Measurements from ENCODE around the gene SYNRG. TPM values are rescaled to one million over a fixed set of nuclear protein-coding genes. Genes with fewer than 3 reads are reported as not detected.

SYNRG gene
- total and polyA plus RNA-seq, 2 of the 13 experiments (the other 11 are each of a cell fraction or from before 2014, with no cell fraction given) = 7.3 to 8.7 TPM

GRCh38 chr17:37490638-37491614 is 118.3 kb downstream of the SYNRG start (continued):
- no peak for TF ChIP-seq IRF2 (CRISPR knock-in tag; IDR thresholded peaks at IDR 0.05)
- TF ChIP-seq ONECUT2 (CRISPR knock-in tag; IDR thresholded peaks at IDR 0.05) = no peak
- no peak for TF ChIP-seq ADNP (CRISPR knock-in tag; IDR thresholded peaks at IDR 0.05)
- TF ChIP-seq FOSL1 (CRISPR knock-in tag; IDR thresholded peaks at IDR 0.05; ENCODE audit: borderline replicate concordance) = 0 out of 2 replicates have a peak, but pooled peaks have one; percentile 21
- TF ChIP-seq ZNF543 (CRISPR knock-in tag; IDR thresholded peaks at IDR 0.05) = no peak
- TF ChIP-seq EZH2 (conservative IDR thresholded peaks at IDR 0.05; ENCODE audit: low read depth, low read length) = no peak
- no peak for TF ChIP-seq SAFB2 (CRISPR knock-in tag; IDR thresholded peaks at IDR 0.05; ENCODE audit: borderline replicate concordance, low read depth)
- TF ChIP-seq GABPB1 (CRISPR knock-in tag; IDR thresholded peaks at IDR 0.05) = no peak
- no peak for TF ChIP-seq ZSCAN5A (CRISPR knock-in tag; IDR thresholded peaks at IDR 0.05; ENCODE audit: borderline replicate concordance)
- TF ChIP-seq NKX3-1 (CRISPR knock-in tag; IDR thresholded peaks at IDR 0.05) = no peak
- TF ChIP-seq TFAP4 (IDR thresholded peaks at IDR 0.05; ENCODE audit: borderline replicate concordance, low read depth) = no peak
- TF ChIP-seq KDM6A (CRISPR knock-in tag; IDR thresholded peaks at IDR 0.05; ENCODE audit: low read depth) = no peak
- TF ChIP-seq ZBTB10 (CRISPR knock-in tag; IDR thresholded peaks at IDR 0.05; ENCODE audit: borderline replicate concordance) = no peak
- TF ChIP-seq MXI1 (IDR thresholded peaks at IDR 0.05; ENCODE audit: borderline replicate concordance, low read depth, low read length) = peak; percentile 70; the same call in 1 of the 3 replicates
- no peak for TF ChIP-seq MEF2D (CRISPR knock-in tag; IDR thresholded peaks at IDR 0.05)
- TF ChIP-seq SPEN (CRISPR knock-in tag; IDR thresholded peaks at IDR 0.05; ENCODE audit: low read depth) = no peak
- no peak for TF ChIP-seq RCOR2 (CRISPR knock-in tag; IDR thresholded peaks at IDR 0.05)
- TF ChIP-seq POLR2G (IDR thresholded peaks at IDR 0.05; ENCODE audit: low read depth, low read length) = no peak
- TF ChIP-seq ZNF281 (CRISPR knock-in tag; IDR thresholded peaks at IDR 0.05; ENCODE audit: borderline replicate concordance) = no peak
- TF ChIP-seq NCOR1 (IDR thresholded peaks at IDR 0.05; ENCODE audit: borderline replicate concordance, low read length) = no peak

Measured in HepG2 (cell line).